ENCODE data around the gene CHTF18. TPM values are rescaled to one million over a fixed set of nuclear protein-coding genes. Genes with fewer than 3 reads are reported as not detected.

Gene CHTF18
- total RNA-seq, 1 donor from 2014 or later = 42.4 TPM

GRCh38 chr16:768428-768827, 20.0 kb upstream of the CHTF18 start:
- no peak for ATAC-seq (ENCODE audit: low read depth)
- Mint-ChIP-seq H3K4me3 (no peak overlapping the region), H3K27me3 (no peaks in the 10 kb centered on the region), H3K9me3 (no peaks in the 10 kb centered on the region), H3K4me1 (no peaks in the 10 kb centered on the region), H3K36me3 (ENCODE audit: low read depth) (no peaks in the 10 kb centered on the region), H3K27ac (no peak overlapping the region)
- ChIA-PET POLR2A (no interaction called here), CTCF (no interaction called here)
- no peak for DNase-seq
- intact Hi-C loops (cut with micrococcal nuclease) = no loop called here
- TF ChIP-seq CTCF (IDR thresholded peaks at IDR 0.05) = no peak

- no peak for TF ChIP-seq CTCF (IDR thresholded peaks at IDR 0.05)
- no peaks in the 10 kb centered on the region for H3K36me3 Mint-ChIP-seq (ENCODE audit: low read depth)
- H3K4me1 Mint-ChIP-seq = no peaks in the 10 kb centered on the region
- no peaks in the 10 kb centered on the region for H3K27me3 Mint-ChIP-seq
- H3K27ac Mint-ChIP-seq = no peak overlapping the region
- ATAC-seq (ENCODE audit: low read depth) (no peak), DNase-seq (no peak)
- H3K4me3 Mint-ChIP-seq = no peak overlapping the region
- ChIA-PET POLR2A (no interaction called here), CTCF (no interaction called here)
- intact Hi-C loops (cut with micrococcal nuclease) = no loop called here
- H3K9me3 Mint-ChIP-seq = no peaks in the 10 kb centered on the region
Observed at GRCh38 chr16:769184-769784, 19.1 kb upstream of the CHTF18 start.

GRCh38 chr16:769934-770333, 18.5 kb upstream of the CHTF18 start:
- Mint-ChIP-seq H3K9me3 (no peaks in the 10 kb centered on the region), H3K27me3 (no peaks in the 10 kb centered on the region), H3K36me3 (ENCODE audit: low read depth) (no peaks in the 10 kb centered on the region), H3K27ac (no peak overlapping the region), H3K4me1 (no peaks in the 10 kb centered on the region), H3K4me3 (no peak overlapping the region)
- no peak for ATAC-seq (ENCODE audit: low read depth)
- ChIA-PET POLR2A (no interaction called here), CTCF (no interaction called here)
- no peak for TF ChIP-seq CTCF (IDR thresholded peaks at IDR 0.05)
- DNase-seq = no peak
- intact Hi-C loops (cut with micrococcal nuclease) = no loop called here

GRCh38 chr16:770411-770810, 18.0 kb upstream of the CHTF18 start:
- ATAC-seq (ENCODE audit: low read depth) = no peak
- Mint-ChIP-seq H3K9me3 (no peaks in the 10 kb centered on the region), H3K4me3 (no peak overlapping the region), H3K4me1 (no peaks in the 10 kb centered on the region), H3K27ac (no peak overlapping the region), H3K36me3 (ENCODE audit: low read depth) (no peaks in the 10 kb centered on the region), H3K27me3 (no peaks in the 10 kb centered on the region)
- CTCF ChIA-PET = no interaction called here
- no peak for TF ChIP-seq CTCF (IDR thresholded peaks at IDR 0.05)
- intact Hi-C loops (cut with micrococcal nuclease) = no loop called here
- DNase-seq = no peak
- POLR2A ChIA-PET = no interaction called here

GRCh38 chr16:772959-773358, 15.5 kb upstream of the CHTF18 start:
- Mint-ChIP-seq H3K4me1 (no peaks in the 10 kb centered on the region), H3K9me3 (no peaks in the 10 kb centered on the region), H3K27ac (no peak overlapping the region), H3K36me3 (ENCODE audit: low read depth) (no peaks in the 10 kb centered on the region), H3K4me3 (no peak overlapping the region), H3K27me3 (peaks cover 6% of the 10 kb centered on the region)
- no peak for ATAC-seq (ENCODE audit: low read depth)
- CTCF ChIA-PET = interaction anchor here (1.0 kb wide), 1 partner anchor 61 kb away, joined by 3 read pairs; no protein-coding TSS in a partner anchor
- POLR2A ChIA-PET = interaction anchor here (0.7 kb wide), 1 partner anchor 16 kb away, joined by 6 read pairs; no protein-coding TSS in a partner anchor
- DNase-seq = no peak
- TF ChIP-seq CTCF (IDR thresholded peaks at IDR 0.05) = no peak
- intact Hi-C loops (cut with micrococcal nuclease) = no loop called here

All from activated B cell treated with CpG ODN at 0.5 μM for 24 hours (primary cell).